ENCODE results near the gene DLX1. TPM values are rescaled to one million over a fixed set of nuclear protein-coding genes. Genes with fewer than 3 reads are reported as not detected.

The DLX1 gene
- total and polyA plus RNA-seq, 2 of the 8 experiments (the other 6 are each of a cell fraction or from before 2014, with no cell fraction given), result 0.11 TPM; not detected in 1

DNA sequence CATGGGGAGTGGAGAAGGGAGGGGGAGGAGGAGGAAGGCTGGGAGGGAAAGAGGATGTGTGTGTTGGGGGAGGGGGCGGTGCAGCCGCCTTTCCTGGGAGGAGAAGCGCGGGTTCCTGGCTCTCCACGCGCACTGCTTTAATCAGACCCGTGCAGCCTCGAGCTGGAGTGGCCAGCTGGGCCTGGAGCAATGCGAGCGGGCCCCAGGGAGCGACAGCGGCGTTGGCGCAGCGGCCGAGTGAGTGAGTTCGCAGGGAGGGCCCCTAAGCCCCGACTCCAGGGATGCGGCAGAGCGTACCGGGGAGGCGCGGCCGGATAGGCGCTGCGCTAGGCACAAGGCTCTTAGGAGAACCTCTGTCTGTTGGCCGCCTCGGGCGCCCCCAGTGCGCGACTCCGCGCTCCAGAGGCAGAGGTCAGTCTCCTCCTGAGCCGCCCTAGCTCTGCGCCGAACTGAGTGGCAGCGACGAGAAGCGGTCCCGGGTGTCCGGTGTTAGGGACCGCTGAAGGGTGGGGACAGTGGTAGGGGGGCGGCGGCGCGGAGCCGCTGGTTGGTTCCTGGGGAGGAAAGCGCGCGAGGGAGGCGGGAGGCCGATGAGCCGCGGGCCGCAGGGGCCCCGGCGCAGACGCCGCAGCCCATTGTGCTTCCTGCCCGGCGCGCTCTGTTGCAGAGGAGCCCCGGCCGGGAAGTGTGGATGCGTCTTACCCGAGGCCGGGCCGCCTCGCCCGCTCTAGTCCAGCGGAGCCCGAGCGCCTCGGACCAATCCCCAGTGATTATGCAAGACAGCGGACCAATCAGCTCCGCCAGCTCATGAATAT, 455 bp upstream of the DLX1 start (continued):
- TF ChIP-seq SP1 (IDR thresholded peaks at IDR 0.05; ENCODE audit: low read depth, low read length), result 0 out of 2 replicates have a peak, but pooled peaks have one; percentile 23
- TF ChIP-seq, protein P1, sequence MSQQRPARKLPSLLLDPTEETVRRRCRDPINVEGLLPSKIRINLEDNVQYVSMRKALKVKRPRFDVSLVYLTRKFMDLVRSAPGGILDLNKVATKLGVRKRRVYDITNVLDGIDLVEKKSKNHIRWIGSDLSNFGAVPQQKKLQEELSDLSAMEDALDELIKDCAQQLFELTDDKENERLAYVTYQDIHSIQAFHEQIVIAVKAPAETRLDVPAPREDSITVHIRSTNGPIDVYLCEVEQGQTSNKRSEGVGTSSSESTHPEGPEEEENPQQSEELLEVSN (IDR thresholded peaks at IDR 0.05), result peak; percentile 55; the same call in 1 of the 2 replicates
- TF ChIP-seq CEBPB (IDR thresholded peaks at IDR 0.05; ENCODE audit: low read depth, low read length), result peak; percentile 92
- no peak for TF ChIP-seq SIN3A (conservative IDR thresholded peaks at IDR 0.05 in 1 of 2, IDR thresholded peaks at IDR 0.05 in 1 of 2; ENCODE audit: low read depth in 1 of 2, low read length in 2 of 2)
- no peak for TF ChIP-seq BACH1 (IDR thresholded peaks at IDR 0.05; ENCODE audit: low read length)
- no peak for TF ChIP-seq POLR2AphosphoS5 (IDR thresholded peaks at IDR 0.05; ENCODE audit: low read depth, low read length)
- TF ChIP-seq TBP (IDR thresholded peaks at IDR 0.05; ENCODE audit: low read depth, low read length), result 0 out of 2 replicates have a peak, but pooled peaks have one; percentile 10

Data from H1 (cell line).